GM19023 (cell line): ENCODE measurements around the gene ZNF831.
A peak's percentile ranks its signal among the peaks of the same experiment; 100 is the strongest.

Experiments used
- ATAC-seq: cut with Tn5 transposase; IDR thresholded peaks from one replicate; pipeline ENCODE4 v1.9.1; 2021; ENCODE audit warnings: mild to moderate bottlenecking, moderate library complexity; ENCODE audit not compliant: unreplicated experiment

ZNF831 gene

GRCh38 chr20:59163631-59164530 is at the start of gene ZNF831:
Gene ZNF831 (plus strand): TSS chr20:59163821. CDS start chr20:59191020, 27,199 bp downstream.
- peak; percentile 42 for ATAC-seq

- no peak for ATAC-seq
Measured at GRCh38 chr20:59117526-59117925, 46.1 kb upstream of the ZNF831 start.

- no peak for ATAC-seq
Measured at GRCh38 chr20:59118855-59119254, 44.8 kb upstream of the ZNF831 start.

- no peak for ATAC-seq
Measured at GRCh38 chr20:59120491-59120890, 43.1 kb upstream of the ZNF831 start.

GRCh38 chr20:59120919-59121318 is 42.7 kb upstream of the ZNF831 start:
- no peak for ATAC-seq

GRCh38 chr20:59121714-59122565 is 41.7 kb upstream of the ZNF831 start:
- ATAC-seq: no peak

GRCh38 chr20:59122566-59122919 is 41.1 kb upstream of the ZNF831 start:
- no peak for ATAC-seq

- ATAC-seq: no peak
Measured at GRCh38 chr20:59123011-59123677, 40.5 kb upstream of the ZNF831 start.

- no peak for ATAC-seq
Measured at GRCh38 chr20:59123678-59124255, 39.9 kb upstream of the ZNF831 start.

- ATAC-seq: no peak
Measured at GRCh38 chr20:59124296-59125029, 39.2 kb upstream of the ZNF831 start.

- ATAC-seq: no peak
Measured at GRCh38 chr20:59125332-59125731, 38.3 kb upstream of the ZNF831 start.

GRCh38 chr20:59125836-59126235 is 37.8 kb upstream of the ZNF831 start:
- ATAC-seq: no peak

GRCh38 chr20:59127839-59128238 is 35.8 kb upstream of the ZNF831 start:
- no peak for ATAC-seq

GRCh38 chr20:59131551-59132285 is 31.9 kb upstream of the ZNF831 start:
- no peak for ATAC-seq

GRCh38 chr20:59134182-59134581 is 29.4 kb upstream of the ZNF831 start:
- ATAC-seq: no peak

GRCh38 chr20:59135093-59135492 is 28.5 kb upstream of the ZNF831 start:
- no peak for ATAC-seq

- ATAC-seq: no peak
Measured at GRCh38 chr20:59136027-59136426, 27.6 kb upstream of the ZNF831 start.

- no peak for ATAC-seq
Measured at GRCh38 chr20:59137532-59137931, 26.1 kb upstream of the ZNF831 start.

- ATAC-seq: no peak
Measured at GRCh38 chr20:59138114-59138748, 25.4 kb upstream of the ZNF831 start.
